ENCODE data around the gene ABCB11. TPM values are rescaled to one million over a fixed set of nuclear protein-coding genes. Genes with fewer than 3 reads are reported as not detected.

Gene ABCB11
- total RNA-seq, 1 donor from 2014 or later: 0.02 TPM

GRCh38 chr2:168941297-168941696 is 89.8 kb downstream of the ABCB11 start:
- no peaks in the 10 kb centered on the region for H3K4me1 ChIP-seq (ENCODE audit: insufficient read depth, low read length)
- H3K27me3 ChIP-seq (ENCODE audit: insufficient read depth, low read length): no peaks in the 10 kb centered on the region
- no peak overlapping the region for H3K4me2 ChIP-seq (ENCODE audit: low read length)
- H3K9me3 ChIP-seq (ENCODE audit: insufficient read depth, low read depth, low read length): no peaks in the 10 kb centered on the region
- H4K20me1 ChIP-seq (ENCODE audit: insufficient read depth, low read length): no peaks in the 10 kb centered on the region
- H3K27ac Mint-ChIP-seq (ENCODE audit: unreplicated experiment): no peak overlapping the region
- no peak for TF ChIP-seq CTCF (IDR thresholded peaks at IDR 0.05; ENCODE audit: insufficient read depth, low read depth, low read length)
- TF ChIP-seq EZH2 (IDR thresholded peaks at IDR 0.05; ENCODE audit: insufficient read depth, low read length): no peak
- no peak for DNase-seq (ENCODE audit: low read depth)
- no peaks in the 10 kb centered on the region for H3K79me2 ChIP-seq (ENCODE audit: insufficient read depth, low read length)
- H3K27ac ChIP-seq (ENCODE audit: low read depth, low read length): no peak overlapping the region
- no peak overlapping the region for H3K9ac ChIP-seq (ENCODE audit: low read length)
- no peaks in the 10 kb centered on the region for H3K4me1 Mint-ChIP-seq (ENCODE audit: low read depth, unreplicated experiment)
- FAIRE-seq: no peak
- no peaks in the 10 kb centered on the region for H3K9me3 Mint-ChIP-seq (ENCODE audit: unreplicated experiment)
- H3K27me3 Mint-ChIP-seq (ENCODE audit: low read depth, unreplicated experiment): no peaks in the 10 kb centered on the region
- no peak overlapping the region for H2AFZ ChIP-seq (ENCODE audit: low read depth, low read length)
- H3K4me3 Mint-ChIP-seq (ENCODE audit: unreplicated experiment): no peak overlapping the region
- H3K36me3 ChIP-seq (ENCODE audit: insufficient read depth, low read length): no peaks in the 10 kb centered on the region
- no peaks in the 10 kb centered on the region for H3K36me3 Mint-ChIP-seq (ENCODE audit: low read depth, unreplicated experiment)
- H3K4me3 ChIP-seq (ENCODE audit: insufficient read depth, low read depth, low read length): no peak overlapping the region

- no peak for FAIRE-seq
- H3K4me2 ChIP-seq (ENCODE audit: low read length): no peak overlapping the region
- no peaks in the 10 kb centered on the region for H3K9me3 Mint-ChIP-seq (ENCODE audit: unreplicated experiment)
- no peaks in the 10 kb centered on the region for H3K36me3 Mint-ChIP-seq (ENCODE audit: low read depth, unreplicated experiment)
- DNase-seq (ENCODE audit: low read depth): no peak
- H2AFZ ChIP-seq (ENCODE audit: low read depth, low read length): no peak overlapping the region
- H3K79me2 ChIP-seq (ENCODE audit: insufficient read depth, low read length): no peaks in the 10 kb centered on the region
- H3K9ac ChIP-seq (ENCODE audit: low read length): no peak overlapping the region
- H3K36me3 ChIP-seq (ENCODE audit: insufficient read depth, low read length): no peaks in the 10 kb centered on the region
- no peaks in the 10 kb centered on the region for H3K27me3 ChIP-seq (ENCODE audit: insufficient read depth, low read length)
- no peak for TF ChIP-seq EZH2 (IDR thresholded peaks at IDR 0.05; ENCODE audit: insufficient read depth, low read length)
- TF ChIP-seq CTCF (IDR thresholded peaks at IDR 0.05; ENCODE audit: insufficient read depth, low read depth, low read length): no peak
- H3K27me3 Mint-ChIP-seq (ENCODE audit: low read depth, unreplicated experiment): no peaks in the 10 kb centered on the region
- H3K4me3 Mint-ChIP-seq (ENCODE audit: unreplicated experiment): no peak overlapping the region
- no peaks in the 10 kb centered on the region for H3K9me3 ChIP-seq (ENCODE audit: insufficient read depth, low read depth, low read length)
- H3K4me1 Mint-ChIP-seq (ENCODE audit: low read depth, unreplicated experiment): no peaks in the 10 kb centered on the region
- no peaks in the 10 kb centered on the region for H4K20me1 ChIP-seq (ENCODE audit: insufficient read depth, low read length)
- H3K4me3 ChIP-seq (ENCODE audit: insufficient read depth, low read depth, low read length): no peak overlapping the region
- H3K27ac Mint-ChIP-seq (ENCODE audit: unreplicated experiment): no peak overlapping the region
- no peak overlapping the region for H3K27ac ChIP-seq (ENCODE audit: low read depth, low read length)
- H3K4me1 ChIP-seq (ENCODE audit: insufficient read depth, low read length): no peaks in the 10 kb centered on the region
These were observed 91.2 kb downstream of the ABCB11 start for GRCh38 chr2:168939918-168940317.

- no peak for TF ChIP-seq CTCF (IDR thresholded peaks at IDR 0.05; ENCODE audit: insufficient read depth, low read depth, low read length)
- TF ChIP-seq EZH2 (IDR thresholded peaks at IDR 0.05; ENCODE audit: insufficient read depth, low read length): no peak
- no peaks in the 10 kb centered on the region for H3K4me1 Mint-ChIP-seq (ENCODE audit: low read depth, unreplicated experiment)
- Histone ChIP-seq H3K79me2 (ENCODE audit: insufficient read depth, low read length) (no peaks in the 10 kb centered on the region), H3K27ac (ENCODE audit: low read depth, low read length) (no peak overlapping the region), H3K4me3 (ENCODE audit: insufficient read depth, low read depth, low read length) (no peak overlapping the region), H3K36me3 (ENCODE audit: insufficient read depth, low read length) (no peaks in the 10 kb centered on the region), H2AFZ (ENCODE audit: low read depth, low read length) (no peak overlapping the region), H3K27me3 (ENCODE audit: insufficient read depth, low read length) (no peaks in the 10 kb centered on the region), H3K4me2 (ENCODE audit: low read length) (no peak overlapping the region), H3K9ac (ENCODE audit: low read length) (no peak overlapping the region), H3K4me1 (ENCODE audit: insufficient read depth, low read length) (no peaks in the 10 kb centered on the region), H4K20me1 (ENCODE audit: insufficient read depth, low read length) (no peaks in the 10 kb centered on the region), H3K9me3 (ENCODE audit: insufficient read depth, low read depth, low read length) (no peaks in the 10 kb centered on the region)
- H3K9me3 Mint-ChIP-seq (ENCODE audit: unreplicated experiment): no peaks in the 10 kb centered on the region
- H3K4me3 Mint-ChIP-seq (ENCODE audit: unreplicated experiment): no peak overlapping the region
- DNase-seq (ENCODE audit: low read depth) (no peak), FAIRE-seq (no peak)
- no peak overlapping the region for H3K27ac Mint-ChIP-seq (ENCODE audit: unreplicated experiment)
- no peaks in the 10 kb centered on the region for H3K27me3 Mint-ChIP-seq (ENCODE audit: low read depth, unreplicated experiment)
- no peaks in the 10 kb centered on the region for H3K36me3 Mint-ChIP-seq (ENCODE audit: low read depth, unreplicated experiment)
These were observed 92.1 kb downstream of the ABCB11 start for GRCh38 chr2:168939061-168939460.
